ENCODE data around the gene ARHGAP26.
"Not testable (repeated sequence)": the region's sequence is repeated elsewhere in the genome, so short reads cannot be mapped to it uniquely, and the experiment has no call there.

Gene ARHGAP26

DNA sequence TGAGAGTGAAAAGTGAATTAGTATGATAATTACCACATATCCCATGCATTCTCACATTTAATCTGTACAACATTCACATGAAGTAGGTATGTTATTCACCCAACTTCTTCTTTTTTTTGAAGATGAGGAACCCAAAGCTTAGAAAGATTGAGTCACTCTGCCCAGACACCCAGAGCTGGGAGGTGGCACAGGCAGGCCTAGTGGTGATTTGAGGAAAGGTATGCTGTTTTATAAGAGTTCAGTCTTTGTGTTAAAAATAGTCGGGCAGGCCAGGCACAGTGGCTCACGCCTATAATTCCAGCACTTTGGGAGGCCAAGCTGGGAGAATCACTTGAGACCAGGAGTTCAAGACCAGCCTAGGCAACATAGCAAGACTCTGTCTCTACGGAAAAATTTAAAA lies 348.0 kb downstream of the ARHGAP26 start:
- H3K36me3 ChIP-seq (ENCODE audit: control insufficient read depth, insufficient read depth, low read length) = no peaks in the 10 kb centered on the region
- H3K27me3 ChIP-seq (ENCODE audit: control insufficient read depth, insufficient read depth, low read length, poor library complexity, severe bottlenecking) = no peaks in the 10 kb centered on the region
- no peaks in the 10 kb centered on the region for H3K9me3 ChIP-seq (ENCODE audit: control insufficient read depth, low read length)
- no peak overlapping the region for H3K4me3 ChIP-seq (ENCODE audit: insufficient read depth, low read depth, low read length)
- WGBS, 2 experiments = 92 to 94% methylated on average over 3 of the region's 3 CpGs
- peaks cover 6% of the 10 kb centered on the region for H3K4me1 ChIP-seq (ENCODE audit: control insufficient read depth, insufficient read depth, low read length)
- H3K27ac ChIP-seq (ENCODE audit: insufficient read depth, low read depth, low read length, poor library complexity, severe bottlenecking) = no peak overlapping the region

DNA sequence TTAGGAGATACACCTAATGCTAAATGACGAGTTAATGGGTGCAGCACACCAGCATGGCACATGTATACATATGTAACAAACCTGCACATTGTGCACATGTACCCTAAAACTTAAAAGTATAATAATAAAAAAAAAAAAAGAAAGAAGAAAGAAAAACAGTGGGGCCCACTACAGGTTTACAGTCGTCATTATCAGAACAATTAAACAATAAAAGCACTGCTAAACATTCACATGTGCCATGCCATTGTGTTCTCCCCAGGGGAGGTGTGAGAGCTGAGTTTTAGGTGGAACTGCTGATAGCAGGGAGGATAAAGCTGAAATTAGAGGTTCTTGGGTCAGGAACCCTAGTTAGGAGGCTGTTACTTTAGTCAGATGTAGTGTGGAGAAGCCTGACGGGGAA lies 348.6 kb downstream of the ARHGAP26 start:
- H3K4me1 ChIP-seq (ENCODE audit: control insufficient read depth, insufficient read depth, low read length); H3K27me3 ChIP-seq (ENCODE audit: control insufficient read depth, insufficient read depth, low read length, poor library complexity, severe bottlenecking); H3K4me3 ChIP-seq (ENCODE audit: insufficient read depth, low read depth, low read length); H3K9me3 ChIP-seq (ENCODE audit: control insufficient read depth, low read length); H3K27ac ChIP-seq (ENCODE audit: insufficient read depth, low read depth, low read length, poor library complexity, severe bottlenecking); H3K36me3 ChIP-seq (ENCODE audit: control insufficient read depth, insufficient read depth, low read length): not testable (repeated sequence)
- WGBS, 2 experiments = 60% methylated on average over 2 of the region's 3 CpGs; no CpG with 5 or more reads in 1 of the 2 experiments

DNA sequence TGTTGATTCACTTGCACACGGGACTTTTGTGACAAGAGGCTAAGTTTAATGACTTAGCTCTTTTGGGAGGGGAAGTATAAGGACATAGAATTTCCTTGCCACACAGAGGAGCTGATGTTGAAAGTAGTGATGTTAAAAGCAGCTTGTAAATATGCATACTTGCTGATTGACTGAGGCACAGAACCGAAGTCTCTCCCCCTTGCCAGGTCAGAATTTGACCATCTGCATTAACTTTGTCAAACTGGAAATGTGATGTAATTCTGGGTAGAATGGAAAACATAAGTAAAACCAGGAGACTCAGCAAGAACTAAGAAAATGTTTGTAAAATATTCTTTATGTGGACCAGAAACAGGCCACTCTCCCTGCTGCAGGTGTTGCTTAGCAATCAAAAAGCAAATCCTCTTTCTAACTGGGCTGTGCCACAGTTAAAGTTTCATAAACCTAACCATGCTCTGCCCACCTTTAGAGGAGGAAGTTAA lies 349.2 kb downstream of the ARHGAP26 start:
- no peak overlapping the region for H3K4me3 ChIP-seq (ENCODE audit: insufficient read depth, low read depth, low read length)
- H3K9me3 ChIP-seq (ENCODE audit: control insufficient read depth, low read length) = no peaks in the 10 kb centered on the region
- 80 to 84% methylated on average over 2 of the region's 2 CpGs for WGBS, 2 experiments
- H3K27ac ChIP-seq (ENCODE audit: insufficient read depth, low read depth, low read length, poor library complexity, severe bottlenecking) = no peak overlapping the region
- H3K36me3 ChIP-seq (ENCODE audit: control insufficient read depth, insufficient read depth, low read length) = no peaks in the 10 kb centered on the region
- no peaks in the 10 kb centered on the region for H3K27me3 ChIP-seq (ENCODE audit: control insufficient read depth, insufficient read depth, low read length, poor library complexity, severe bottlenecking)
- peaks cover 6% of the 10 kb centered on the region for H3K4me1 ChIP-seq (ENCODE audit: control insufficient read depth, insufficient read depth, low read length)

DNA sequence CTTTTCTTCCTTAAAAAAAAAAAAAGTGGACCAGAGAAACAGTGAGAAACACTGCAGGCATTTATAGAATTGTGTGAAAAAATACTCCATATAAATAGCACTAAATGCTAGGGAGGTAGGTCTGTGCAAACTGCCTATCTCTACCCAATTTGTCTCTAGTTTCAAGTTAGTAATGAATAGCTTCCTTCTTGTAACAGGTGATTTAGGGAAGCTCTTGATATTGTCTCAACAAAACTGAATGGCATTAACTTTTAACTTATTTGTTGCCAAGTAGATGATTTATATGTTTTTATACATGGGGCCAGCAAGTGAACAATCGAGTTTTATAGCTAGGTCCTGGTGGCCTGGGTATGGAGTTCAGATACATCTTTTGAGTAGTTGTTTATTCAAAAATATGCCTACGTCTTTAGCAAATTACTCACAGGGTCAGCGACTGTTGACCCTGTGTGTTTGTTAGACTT lies 349.7 kb downstream of the ARHGAP26 start:
- Histone ChIP-seq H3K36me3 (ENCODE audit: control insufficient read depth, insufficient read depth, low read length) (no peaks in the 10 kb centered on the region), H3K9me3 (ENCODE audit: control insufficient read depth, low read length) (no peaks in the 10 kb centered on the region), H3K4me3 (ENCODE audit: insufficient read depth, low read depth, low read length) (no peak overlapping the region), H3K4me1 (ENCODE audit: control insufficient read depth, insufficient read depth, low read length) (peaks cover 6% of the 10 kb centered on the region), H3K27ac (ENCODE audit: insufficient read depth, low read depth, low read length, poor library complexity, severe bottlenecking) (no peak overlapping the region), H3K27me3 (ENCODE audit: control insufficient read depth, insufficient read depth, low read length, poor library complexity, severe bottlenecking) (no peaks in the 10 kb centered on the region)
- 95 to 100% methylated on average over 1 to 3 of the region's 3 CpGs for WGBS, 2 experiments

DNA sequence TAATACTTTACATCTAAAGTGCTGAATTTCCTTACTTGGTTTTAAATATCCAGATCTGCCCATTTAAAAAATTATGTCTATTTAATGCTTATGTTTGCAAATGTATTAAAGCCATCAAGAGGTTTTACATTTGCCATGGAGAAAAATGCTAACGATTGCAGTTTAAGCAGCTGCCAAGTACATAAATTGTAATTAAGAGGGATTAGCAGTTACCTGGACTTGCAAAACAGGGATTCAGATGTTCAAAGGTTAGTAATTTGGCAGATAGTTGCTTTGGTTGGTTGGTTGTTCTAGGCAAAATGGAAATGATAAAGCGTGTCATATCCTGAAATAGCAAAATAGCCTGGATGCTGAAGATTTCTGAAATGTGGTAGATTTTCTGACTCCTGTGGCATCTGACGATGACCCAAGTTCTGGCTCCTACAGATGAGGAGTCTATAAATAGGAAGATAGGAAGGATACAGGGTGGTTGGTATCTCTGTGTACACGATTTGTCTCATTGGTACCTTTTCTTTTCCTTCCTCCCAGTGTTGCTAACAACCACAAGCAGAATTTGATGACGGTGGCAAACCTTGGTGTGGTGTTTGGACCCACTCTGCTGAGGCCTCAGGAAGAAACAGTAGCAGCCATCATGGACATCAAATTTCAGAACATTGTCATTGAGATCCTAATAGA lies 350.4 kb downstream of the ARHGAP26 start:
- H3K36me3 ChIP-seq (ENCODE audit: control insufficient read depth, insufficient read depth, low read length) = no peaks in the 10 kb centered on the region
- no peaks in the 10 kb centered on the region for H3K27me3 ChIP-seq (ENCODE audit: control insufficient read depth, insufficient read depth, low read length, poor library complexity, severe bottlenecking)
- WGBS, 2 experiments = 91 to 95% methylated on average over 5 of the region's 5 CpGs
- H3K27ac ChIP-seq (ENCODE audit: insufficient read depth, low read depth, low read length, poor library complexity, severe bottlenecking) = no peak overlapping the region
- H3K9me3 ChIP-seq (ENCODE audit: control insufficient read depth, low read length) = no peaks in the 10 kb centered on the region
- peaks cover 6% of the 10 kb centered on the region for H3K4me1 ChIP-seq (ENCODE audit: control insufficient read depth, insufficient read depth, low read length)
- no peak overlapping the region for H3K4me3 ChIP-seq (ENCODE audit: insufficient read depth, low read depth, low read length)

DNA sequence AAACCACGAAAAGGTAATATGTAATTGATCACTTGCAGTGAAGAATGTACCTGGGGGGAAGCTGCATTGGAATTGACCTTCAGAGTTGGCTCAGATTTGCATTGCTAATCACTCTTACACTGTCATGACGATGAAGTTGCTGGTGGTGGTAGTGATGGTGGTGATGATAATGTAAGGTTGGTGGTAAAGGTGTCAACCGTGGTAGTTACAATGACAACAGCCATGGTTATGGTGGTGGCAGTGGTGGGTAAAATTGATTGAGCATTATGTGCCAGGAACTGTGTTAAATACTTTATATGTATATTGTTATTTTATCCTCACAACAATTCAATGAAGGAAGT lies 350.9 kb downstream of the ARHGAP26 start:
- no peaks in the 10 kb centered on the region for H3K27me3 ChIP-seq (ENCODE audit: control insufficient read depth, insufficient read depth, low read length, poor library complexity, severe bottlenecking)
- no peaks in the 10 kb centered on the region for H3K36me3 ChIP-seq (ENCODE audit: control insufficient read depth, insufficient read depth, low read length)
- H3K4me1 ChIP-seq (ENCODE audit: control insufficient read depth, insufficient read depth, low read length) = peaks cover 6% of the 10 kb centered on the region
- no peak overlapping the region for H3K4me3 ChIP-seq (ENCODE audit: insufficient read depth, low read depth, low read length)
- 91% methylated on average over 3 of the region's 3 CpGs for WGBS, 2 experiments
- H3K9me3 ChIP-seq (ENCODE audit: control insufficient read depth, low read length) = no peaks in the 10 kb centered on the region
- no peak overlapping the region for H3K27ac ChIP-seq (ENCODE audit: insufficient read depth, low read depth, low read length, poor library complexity, severe bottlenecking)

DNA sequence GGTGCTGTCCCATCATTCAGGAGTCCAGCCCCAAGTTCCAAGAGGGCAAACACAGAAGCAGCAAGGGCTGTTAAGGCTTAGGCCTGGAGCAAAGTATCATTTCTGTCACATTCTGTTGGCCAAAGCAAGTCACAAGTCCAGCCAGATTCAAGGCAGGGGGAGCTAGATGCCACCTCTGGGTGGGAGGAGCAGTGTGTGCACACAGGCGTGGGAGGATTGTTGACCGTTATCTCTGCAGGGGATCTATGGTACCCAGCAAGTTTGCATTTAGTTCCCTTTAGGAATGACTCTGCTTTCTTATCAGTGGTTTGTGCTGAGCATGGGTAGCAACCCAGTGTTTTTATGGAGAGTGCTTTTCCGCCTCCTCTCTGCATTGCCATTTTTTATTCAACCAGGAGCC lies 354.4 kb downstream of the ARHGAP26 start:
- H3K27me3 ChIP-seq (ENCODE audit: control insufficient read depth, insufficient read depth, low read length, poor library complexity, severe bottlenecking) = no peaks in the 10 kb centered on the region
- WGBS, 2 experiments = 82% methylated on average over 3 of the region's 3 CpGs
- no peaks in the 10 kb centered on the region for H3K36me3 ChIP-seq (ENCODE audit: control insufficient read depth, insufficient read depth, low read length)
- no peak overlapping the region for H3K4me3 ChIP-seq (ENCODE audit: insufficient read depth, low read depth, low read length)
- no peak overlapping the region for H3K27ac ChIP-seq (ENCODE audit: insufficient read depth, low read depth, low read length, poor library complexity, severe bottlenecking)
- no peaks in the 10 kb centered on the region for H3K9me3 ChIP-seq (ENCODE audit: control insufficient read depth, low read length)
- no peaks in the 10 kb centered on the region for H3K4me1 ChIP-seq (ENCODE audit: control insufficient read depth, insufficient read depth, low read length)

DNA sequence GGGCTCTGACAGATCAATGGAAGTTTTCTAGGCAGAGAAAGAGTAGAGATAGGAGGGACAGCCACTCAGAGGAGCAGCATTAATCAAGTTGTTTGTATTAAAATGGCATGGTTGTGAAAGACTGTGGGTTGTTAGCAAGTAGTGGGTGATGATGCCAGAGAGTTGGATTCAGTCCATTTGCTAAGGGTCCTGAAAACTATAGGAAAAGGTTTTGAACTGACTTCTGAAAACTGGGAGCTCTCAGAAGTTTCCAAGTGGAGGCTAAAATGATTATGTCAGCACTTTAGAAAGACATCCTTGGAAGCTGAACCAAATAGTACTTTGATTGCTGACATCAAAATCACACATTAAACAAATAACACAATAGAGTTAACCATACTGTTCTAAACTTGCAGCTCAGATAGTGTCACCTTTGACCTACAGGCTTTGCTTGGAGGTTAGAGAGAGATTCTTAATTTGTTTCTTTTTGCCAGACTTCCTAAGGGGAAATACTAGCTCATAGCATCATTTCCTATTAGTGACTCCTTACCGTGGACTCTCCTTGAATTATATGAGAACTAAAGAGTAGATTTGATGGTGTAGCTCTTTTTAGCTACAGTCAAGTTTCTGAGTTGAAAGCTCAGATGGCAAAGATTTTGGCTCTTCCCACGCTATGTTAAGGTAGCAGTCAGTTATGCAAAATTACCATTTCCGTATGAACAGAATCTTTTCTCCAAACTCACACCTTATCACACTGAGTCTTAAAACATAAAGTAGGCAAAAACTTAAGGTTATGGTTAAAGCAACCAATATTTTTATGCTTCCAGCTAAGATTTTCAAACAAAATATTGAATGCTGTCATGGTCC lies 356.2 kb downstream of the ARHGAP26 start:
- WGBS, 2 experiments = 90 to 91% methylated on average over 3 of the region's 3 CpGs
- Histone ChIP-seq H3K27me3 (ENCODE audit: control insufficient read depth, insufficient read depth, low read length, poor library complexity, severe bottlenecking) (no peaks in the 10 kb centered on the region), H3K4me3 (ENCODE audit: insufficient read depth, low read depth, low read length) (no peak overlapping the region), H3K36me3 (ENCODE audit: control insufficient read depth, insufficient read depth, low read length) (no peaks in the 10 kb centered on the region), H3K27ac (ENCODE audit: insufficient read depth, low read depth, low read length, poor library complexity, severe bottlenecking) (no peak overlapping the region), H3K4me1 (ENCODE audit: control insufficient read depth, insufficient read depth, low read length) (no peaks in the 10 kb centered on the region), H3K9me3 (ENCODE audit: control insufficient read depth, low read length) (no peaks in the 10 kb centered on the region)

DNA sequence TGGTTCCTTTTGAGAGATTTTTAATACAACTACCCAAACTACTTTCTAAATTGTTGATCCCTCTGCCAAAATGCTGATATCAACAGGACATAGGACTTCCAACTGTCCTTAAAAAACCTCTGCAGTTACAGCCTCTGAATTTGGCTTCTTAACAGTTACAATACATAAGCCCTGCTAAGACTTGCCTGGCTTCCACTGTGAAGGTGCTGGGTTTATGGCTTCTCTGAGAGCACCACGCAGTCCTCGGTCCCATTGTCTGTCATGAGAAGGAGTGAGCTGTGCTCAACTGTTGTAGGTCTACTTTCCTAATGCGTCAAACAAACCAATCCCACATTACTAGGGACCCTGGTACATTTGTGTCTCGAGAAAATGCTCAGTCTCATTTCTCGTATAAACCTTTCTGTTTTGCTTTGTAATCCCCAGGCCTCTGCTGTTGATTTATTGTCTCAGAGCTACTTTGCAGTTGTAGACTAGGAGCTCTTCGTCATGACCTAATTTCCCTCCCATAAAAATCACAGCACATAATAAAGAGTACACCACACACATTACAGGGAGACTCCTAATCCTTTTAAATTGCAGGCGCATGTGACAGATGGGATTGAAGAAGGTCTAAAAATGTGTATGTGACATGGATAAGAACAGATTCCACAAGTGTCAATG lies 358.4 kb downstream of the ARHGAP26 start:
- Histone ChIP-seq H3K4me1 (ENCODE audit: control insufficient read depth, insufficient read depth, low read length) (no peaks in the 10 kb centered on the region), H3K9me3 (ENCODE audit: control insufficient read depth, low read length) (no peaks in the 10 kb centered on the region), H3K36me3 (ENCODE audit: control insufficient read depth, insufficient read depth, low read length) (no peaks in the 10 kb centered on the region), H3K27me3 (ENCODE audit: control insufficient read depth, insufficient read depth, low read length, poor library complexity, severe bottlenecking) (no peaks in the 10 kb centered on the region), H3K4me3 (ENCODE audit: insufficient read depth, low read depth, low read length) (no peak overlapping the region), H3K27ac (ENCODE audit: insufficient read depth, low read depth, low read length, poor library complexity, severe bottlenecking) (no peak overlapping the region)
- 89 to 90% methylated on average over 7 of the region's 7 CpGs for WGBS, 2 experiments

DNA sequence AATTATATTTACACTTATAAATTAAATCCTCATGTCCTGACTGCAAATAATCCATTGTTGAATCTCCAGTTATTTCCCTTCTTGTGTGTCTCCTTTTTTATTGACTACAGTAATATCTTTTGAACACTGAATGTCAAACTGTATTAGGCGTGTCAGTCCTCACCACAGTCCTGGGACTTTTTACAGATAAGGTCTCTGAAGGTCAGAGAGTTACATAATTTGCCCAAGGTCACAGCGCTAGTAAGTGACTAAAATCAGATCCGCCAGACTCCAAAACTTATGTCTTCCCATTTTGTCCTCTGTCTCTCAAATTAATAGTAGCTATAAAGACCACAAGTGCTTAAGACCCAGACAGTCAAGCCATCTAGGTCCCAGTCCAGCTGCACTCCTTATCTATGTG lies 359.0 kb downstream of the ARHGAP26 start:
- WGBS, 2 experiments = 87 to 92% methylated on average over 3 of the region's 3 CpGs
- Histone ChIP-seq H3K27ac (ENCODE audit: insufficient read depth, low read depth, low read length, poor library complexity, severe bottlenecking) (no peak overlapping the region), H3K9me3 (ENCODE audit: control insufficient read depth, low read length) (no peaks in the 10 kb centered on the region), H3K4me1 (ENCODE audit: control insufficient read depth, insufficient read depth, low read length) (no peaks in the 10 kb centered on the region), H3K36me3 (ENCODE audit: control insufficient read depth, insufficient read depth, low read length) (no peaks in the 10 kb centered on the region), H3K4me3 (ENCODE audit: insufficient read depth, low read depth, low read length) (no peak overlapping the region), H3K27me3 (ENCODE audit: control insufficient read depth, insufficient read depth, low read length, poor library complexity, severe bottlenecking) (no peaks in the 10 kb centered on the region)
